ENCODE results near the gene BAG5.
"Not testable (repeated sequence)": the region's sequence is repeated elsewhere in the genome, so short reads cannot be mapped to it uniquely, and the experiment has no call there.

The BAG5 gene

DNA sequence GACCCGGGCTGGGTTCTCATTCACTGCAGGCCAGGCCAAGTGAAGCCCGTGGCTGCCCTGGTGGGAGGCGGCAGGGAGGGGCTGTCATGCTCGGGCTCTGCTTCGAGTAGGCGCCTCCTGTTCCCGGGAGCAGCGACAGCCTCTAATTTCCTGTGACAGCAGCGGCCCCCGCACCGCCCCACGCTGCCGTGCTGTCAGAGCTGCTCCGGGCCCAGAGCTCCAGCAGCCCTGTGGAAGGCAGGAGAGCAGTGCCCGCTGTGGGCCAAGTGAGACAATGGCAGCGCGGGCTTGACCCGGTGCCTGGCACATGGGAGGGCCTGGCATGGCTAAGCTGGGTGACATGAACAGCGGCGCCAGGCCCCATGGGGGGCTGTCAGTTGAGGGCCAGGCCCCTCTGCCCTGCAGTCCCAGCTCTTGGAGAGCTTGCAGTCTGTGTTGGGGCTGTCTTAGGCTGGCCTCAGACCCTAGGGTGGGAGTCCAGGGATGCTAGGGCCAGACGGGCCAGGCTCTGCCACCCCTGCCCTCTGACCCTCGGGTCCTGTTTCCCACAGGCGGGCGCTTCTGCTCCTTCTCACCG is 28.4 kb downstream of the BAG5 start:
- no peak for DNase-seq

DNA sequence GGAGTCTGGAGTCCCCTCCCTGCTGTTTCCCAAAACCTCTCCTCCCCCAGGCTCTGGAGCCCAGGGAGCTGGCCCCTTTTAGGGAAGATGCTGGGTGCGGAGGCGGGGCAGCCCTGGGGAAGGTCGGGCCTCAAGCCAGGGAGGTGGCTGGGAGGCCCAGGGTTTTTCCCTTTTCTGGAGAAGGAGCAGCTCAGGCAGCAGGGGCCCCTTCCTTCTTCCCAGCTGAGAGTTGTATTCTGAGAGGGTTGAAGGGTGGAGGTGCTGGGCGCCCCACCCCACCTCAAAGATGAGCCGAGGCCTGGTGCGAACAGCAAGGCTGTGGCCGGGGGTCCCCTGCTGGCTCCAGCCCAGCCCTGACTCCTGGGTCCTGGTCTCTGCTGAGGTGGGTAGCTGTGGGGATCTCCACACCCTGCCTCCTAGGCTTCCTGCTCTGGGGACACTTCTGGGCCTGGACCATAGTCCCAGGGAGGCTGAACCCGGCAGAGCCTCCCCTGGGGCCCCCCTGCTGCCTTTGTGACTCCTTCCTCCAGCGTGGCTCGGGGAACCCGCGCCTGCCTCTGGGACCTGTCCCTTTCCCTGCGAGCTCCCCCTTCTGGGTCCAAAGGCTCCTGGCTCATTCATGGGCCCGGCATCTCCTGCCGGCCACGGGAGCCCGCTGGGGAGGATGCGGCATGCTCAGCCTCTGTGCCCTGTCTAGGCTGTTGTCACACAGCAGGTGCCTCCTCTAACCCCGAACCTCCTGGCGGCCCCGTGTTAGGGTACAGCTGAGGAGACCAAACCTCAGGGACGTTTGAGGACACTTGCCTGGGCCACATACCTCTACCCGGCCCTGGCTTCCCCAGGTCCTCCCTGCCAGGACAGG is 29.1 kb downstream of the BAG5 start:
- no peak for DNase-seq

DNA sequence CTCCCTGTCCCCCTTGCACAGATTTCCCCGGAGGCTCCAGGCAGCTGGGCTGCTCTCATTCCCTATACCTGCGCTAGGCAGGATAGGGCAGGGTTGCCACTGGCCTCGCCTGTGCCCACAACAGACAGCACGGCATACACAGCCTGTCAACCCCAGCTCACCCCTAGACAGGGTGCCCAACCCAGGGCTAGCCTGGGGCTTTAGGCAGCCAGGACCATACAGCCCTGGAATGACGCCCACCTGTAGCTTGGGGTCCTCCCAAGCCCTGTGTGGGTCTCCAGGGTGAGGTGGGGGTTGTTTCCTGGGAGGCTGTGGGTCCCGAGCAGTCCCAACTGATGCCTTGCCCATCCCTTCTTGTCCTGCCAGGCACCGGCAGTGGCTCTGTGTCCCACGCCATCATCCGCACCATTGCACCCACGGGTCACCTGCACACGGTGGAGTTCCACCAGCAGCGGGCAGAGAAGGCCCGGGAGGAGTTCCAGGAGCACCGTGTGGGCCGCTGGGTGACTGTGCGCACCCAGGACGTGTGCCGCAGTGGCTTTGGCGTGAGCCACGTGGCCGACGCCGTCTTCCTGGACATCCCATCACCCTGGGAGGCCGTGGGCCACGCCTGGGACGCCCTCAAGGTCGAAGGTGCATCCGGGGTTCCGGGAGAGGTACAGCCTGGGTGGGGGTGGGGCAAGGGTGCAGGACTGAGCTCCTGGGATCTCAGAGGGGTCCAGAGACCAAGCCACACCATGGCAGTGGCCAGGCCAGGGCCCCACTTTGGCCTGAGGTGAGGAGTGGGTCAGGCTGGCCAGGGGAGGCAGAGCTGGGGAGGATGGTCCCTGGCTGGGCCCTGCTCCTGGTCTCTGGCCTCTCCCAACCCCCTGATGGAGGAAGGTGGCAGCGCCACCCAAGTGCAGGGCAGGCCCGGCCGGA is 30.0 kb downstream of the BAG5 start:
- DNase-seq = no peak

- no peak for DNase-seq
Observed at GRCh38 chr14:103531421-103532215, 30.8 kb downstream of the BAG5 start.

- DNase-seq = no peak
Observed at GRCh38 chr14:103530831-103531230, 31.6 kb downstream of the BAG5 start.

DNA sequence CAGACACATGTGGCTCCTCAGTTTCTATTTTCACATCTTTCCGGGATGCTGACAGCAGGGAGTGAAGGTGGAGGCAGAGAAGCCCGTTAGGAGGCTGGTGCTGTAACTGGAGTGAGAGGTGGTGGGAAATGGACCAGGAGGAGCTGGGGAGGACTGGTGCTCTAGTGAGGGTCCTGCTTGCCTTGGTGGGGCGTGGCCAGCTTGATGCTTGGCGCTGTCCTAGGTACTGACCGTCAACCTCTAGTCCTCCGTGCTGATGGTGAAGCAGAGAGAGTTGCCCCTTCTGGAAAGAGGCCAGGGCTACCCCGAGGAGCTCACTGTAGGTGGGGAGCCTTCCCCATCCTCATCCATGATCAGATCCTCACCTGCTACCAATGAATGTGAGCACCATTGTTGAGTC is 32.1 kb downstream of the BAG5 start:
- no peak for DNase-seq

GRCh38 chr14:103529383-103530365 is 32.8 kb downstream of the BAG5 start:
- no peak for DNase-seq

DNA sequence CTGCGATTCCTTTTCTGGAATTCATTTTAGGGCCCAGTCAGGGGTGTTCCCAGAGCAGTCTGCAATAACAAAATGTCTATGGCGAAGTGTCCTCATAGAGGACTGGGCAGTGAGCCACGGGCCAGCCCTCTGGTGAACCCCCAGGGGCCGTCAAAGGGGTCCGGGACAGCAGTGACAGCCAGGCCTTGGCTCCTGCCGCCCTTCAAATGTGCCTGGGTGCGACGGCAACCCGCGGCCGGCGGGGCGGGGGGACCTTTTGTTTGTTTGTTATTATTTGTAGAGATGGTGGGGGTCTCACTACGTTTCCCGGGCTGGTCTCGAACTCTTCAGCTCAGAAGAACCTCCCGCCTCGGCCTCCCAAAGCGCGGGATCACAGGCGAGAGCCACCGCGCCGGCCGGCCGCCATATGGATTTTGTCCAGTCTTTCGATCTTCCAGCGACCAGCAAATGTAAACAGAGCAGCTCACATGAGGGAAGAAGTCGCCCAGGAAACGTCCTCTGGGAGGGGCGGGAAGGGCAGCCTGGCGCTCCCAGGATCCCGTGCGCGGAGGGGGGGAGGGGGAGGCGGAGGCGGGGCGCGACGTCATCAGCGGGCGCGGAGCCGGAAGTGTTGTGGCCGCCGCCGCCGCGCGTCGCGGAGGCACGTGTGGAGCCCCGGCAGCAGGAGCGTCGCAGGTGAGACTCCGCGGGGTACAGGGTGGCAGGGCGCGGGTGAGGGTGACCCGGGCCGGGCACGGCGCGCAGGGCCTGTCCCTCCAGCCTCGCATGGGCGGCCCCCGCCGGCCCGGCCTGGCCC is 33.7 kb downstream of the BAG5 start, which contains the start of gene TRMT61A:
Gene TRMT61A (plus strand): TSS at position 610 of the 796 bp plus-strand sequence. CDS start 783 bp downstream, outside the sequence.
- DNase-seq = peak; percentile 13

DNA sequence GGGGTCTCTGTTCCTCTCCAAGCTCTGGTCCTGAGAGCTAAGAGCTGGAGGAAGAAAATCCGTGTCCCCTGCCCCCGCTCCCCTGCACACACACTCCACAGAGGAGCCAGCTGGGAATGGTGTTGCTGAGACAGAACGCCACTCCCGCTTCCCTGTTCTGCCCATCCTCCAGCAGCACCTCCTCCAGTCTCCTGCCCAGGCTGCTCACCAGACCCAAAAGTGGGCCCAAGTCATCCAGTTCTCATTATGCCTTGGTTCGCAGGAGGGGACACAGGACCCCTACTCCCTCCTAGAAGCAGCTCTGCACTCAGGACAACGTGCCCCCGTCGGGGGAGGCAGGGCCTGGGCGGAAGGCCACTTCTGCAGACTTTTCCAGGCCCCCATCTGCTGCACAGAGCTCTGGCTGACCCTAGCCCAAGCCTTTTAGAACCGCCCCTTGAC is 34.3 kb downstream of the BAG5 start:
- DNase-seq = no peak

DNA sequence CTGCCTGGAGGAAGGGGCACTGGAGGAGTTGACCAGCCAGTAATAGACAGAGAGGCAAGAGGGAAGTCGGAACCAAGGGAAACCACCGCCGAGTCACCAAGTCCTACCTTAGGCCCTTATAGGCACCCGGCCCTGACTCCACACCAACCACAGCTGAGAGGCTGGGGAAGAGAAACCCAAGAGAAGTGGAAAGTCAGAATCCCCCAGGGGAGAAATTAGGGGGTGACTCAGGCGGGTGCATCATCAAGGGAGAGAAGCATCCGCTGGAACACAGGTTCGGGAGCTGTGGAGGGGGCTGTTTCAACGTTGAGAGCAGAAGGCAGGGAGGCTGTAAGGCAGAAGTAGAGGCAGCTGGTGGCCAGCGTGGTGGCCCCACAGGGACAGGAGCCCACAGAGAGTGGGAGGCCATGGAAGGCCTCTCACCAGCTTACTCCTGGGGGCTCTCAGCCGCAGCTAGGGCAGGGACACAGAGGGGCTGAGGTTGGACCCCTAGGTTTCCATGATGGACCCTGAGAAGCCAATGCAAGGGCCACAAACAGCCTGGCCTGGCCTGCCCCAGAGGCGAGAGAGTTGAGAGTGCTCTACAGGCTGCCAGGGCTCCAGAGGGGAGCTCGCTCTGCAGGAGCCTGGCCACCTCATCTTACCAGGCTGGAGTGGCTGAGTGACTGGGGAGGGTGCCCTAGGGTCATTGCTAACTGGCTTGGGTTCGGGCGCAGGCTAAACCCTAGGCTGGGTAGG is 34.9 kb downstream of the BAG5 start:
- DNase-seq = no peak

DNA sequence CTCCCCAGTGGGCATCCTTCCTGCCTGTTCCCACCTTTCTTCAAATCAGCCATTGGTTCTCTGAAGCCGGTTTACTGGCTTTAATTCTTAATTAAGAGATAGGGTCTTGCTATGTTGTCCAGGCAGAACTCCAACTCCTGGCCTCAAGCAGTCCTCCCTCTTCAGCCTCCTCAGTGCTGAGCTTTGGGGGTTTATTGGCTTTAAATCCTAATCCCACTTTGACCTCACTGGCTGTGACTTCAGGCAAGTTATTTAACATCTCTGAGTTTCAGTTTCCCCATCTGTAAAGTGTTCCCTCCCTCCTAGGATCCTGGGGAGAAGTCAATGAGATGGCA is 35.6 kb downstream of the BAG5 start:
- DNase-seq = no peak

- DNase-seq = no peak
Observed at GRCh38 chr14:103526247-103526913, 36.1 kb downstream of the BAG5 start.

GRCh38 chr14:103525430-103526246 is 36.8 kb downstream of the BAG5 start:
- not testable (repeated sequence) for DNase-seq

- DNase-seq = no peak
Observed at GRCh38 chr14:103524002-103524935, 38.2 kb downstream of the BAG5 start.

GRCh38 chr14:103523575-103523954 is 38.9 kb downstream of the BAG5 start:
- DNase-seq = no peak

GRCh38 chr14:103522649-103523574 is 39.5 kb downstream of the BAG5 start, which contains the start of gene CKB:
CKB (minus strand) TSS chr14:103522830; CDS start chr14:103522493, 337 bp downstream.
- DNase-seq = no peak
